HepG2 (cell line): ENCODE data around the gene MAP3K4. TPM values are rescaled to one million over a fixed set of nuclear protein-coding genes. Genes with fewer than 3 reads are reported as not detected.

Experiments used
- ATAC-seq: fragments of 200-7000 bp; cut with Tn5 transposase; 3 replicates; pipeline ENCODE4 v1.9.1; 2020; ENCODE audit warnings: mild to moderate bottlenecking, moderate library complexity
- BruUV-seq: library from RNA; stranded (reverse); fragments of 400-500 nt; replicated peaks from 2 replicates; lab custom pipeline; 2021; lab: Mats Ljungman, UMichigan
- CTCF ChIA-PET: fragments of 300-600 bp; formaldehyde crosslinking; extraction: SDS; loops from one replicate; lab custom pipeline; 2021; ENCODE audit warnings: low total read pairs, inconsistent platforms, low intra/inter-chr PET ratio; lab: Yijun Ruan, JAX
- POLR2A ChIA-PET: fragments of 350-600 bp; sonication (Branson Sonifier 250); formaldehyde crosslinking; loops from one replicate; lab custom pipeline; 2020; ENCODE audit warnings: antibody characterized with exemption, inconsistent platforms; lab: Yijun Ruan, JAX
- DNase-seq: peaks from one replicate; pipeline ENCODE4 v3.0.0-alpha.2; 2015; ENCODE audit warnings: low spot score
- FAIRE-seq: peaks from 3 replicates; lab custom pipeline; 2011; peaks lifted over from hg19 to GRCh38; lab: Jason Lieb, UNC
- H2AFZ ChIP-seq: one replicate; pipeline ENCODE4 v1.6.1; 2011; ENCODE audit warnings: low read length, inconsistent platforms
- H3K27ac ChIP-seq: fragments of 300-600 bp; 3 replicates; pipeline ENCODE4 v1.8.0; 2011; ENCODE audit warnings: mixed run types, mild to moderate bottlenecking, mixed read lengths, low read length, inconsistent platforms; ENCODE audit not compliant: insufficient read depth; ENCODE audit errors: extremely low read length
- H3K27me3 ChIP-seq, 2 experiments: fragments of 200-600 bp in 1 of 2; 2 replicates in 1 of 2; 3 replicates in 1 of 2; pipeline versions ENCODE4 v1.6.0 to v1.8.0; 2011; ENCODE audit warnings: low read length in 2 of 2, mild to moderate bottlenecking in 2 of 2, moderate library complexity in 2 of 2, inconsistent platforms in 1 of 2; ENCODE audit not compliant: insufficient read depth in 2 of 2, control insufficient read depth in 1 of 2
- H3K36me3 ChIP-seq, 2 experiments: fragments of 200-600 bp in 1 of 2; replicated peaks in 1 of 2; 2 replicates in 1 of 2; 3 replicates in 1 of 2; pipeline versions ENCODE4 v1.5.1 to v1.8.0; 2011; ENCODE audit warnings: low read length in 2 of 2, inconsistent platforms in 1 of 2; ENCODE audit not compliant: insufficient read depth in 2 of 2, control insufficient read depth in 1 of 2
- H3K4me1 ChIP-seq: 2 replicates; pipeline ENCODE4 v1.5.1; 2012; ENCODE audit warnings: low read length, inconsistent platforms; ENCODE audit not compliant: insufficient read depth
- H3K4me2 ChIP-seq: 2 replicates; pipeline ENCODE4 v1.6.0; 2011; ENCODE audit warnings: low read depth, low read length, inconsistent platforms
- H3K4me3 ChIP-seq, 3 experiments: fragments of 200-600 bp in 1 of 3; sonication (generic), shearing (Covaris generic) in 1 of 3; replicated peaks in 1 of 3; 2 replicates each; pipeline ENCODE4 v1.5.1; 2011 to 2016; ENCODE audit warnings: low read length in 3 of 3, inconsistent platforms in 2 of 3, low read depth in 2 of 3, mild to moderate bottlenecking in 2 of 3, control low read depth in 1 of 3, mixed read lengths in 1 of 3; ENCODE audit not compliant: insufficient read depth in 1 of 3
- H3K79me2 ChIP-seq: one replicate; pipeline ENCODE4 v1.6.1; 2011; ENCODE audit warnings: low read length, inconsistent platforms; ENCODE audit not compliant: insufficient read depth
- H3K9ac ChIP-seq: 2 replicates; pipeline ENCODE4 v1.6.0; 2011; ENCODE audit warnings: mild to moderate bottlenecking, low read depth, low read length, inconsistent platforms; ENCODE audit not compliant: insufficient read depth
- H3K9me3 ChIP-seq: 2 replicates; pipeline ENCODE4 v1.5.1; 2012; ENCODE audit warnings: mild to moderate bottlenecking, low read length
- H4K20me1 ChIP-seq: 2 replicates; pipeline ENCODE4 v1.6.0; 2011; ENCODE audit warnings: inconsistent platforms, mild to moderate bottlenecking, low read length, moderate library complexity; ENCODE audit not compliant: insufficient read depth
- AHR ChIP-seq: IDR thresholded peaks from 2 replicates; pipeline ENCODE4 v1.6.1; 2018; ENCODE audit warnings: missing genetic modification reagents, missing compliant biosample characterization
- FOXC1 ChIP-seq: sonication (generic); formaldehyde crosslinking; IDR thresholded peaks from 2 replicates; pipeline ENCODE4 v1.8.0; 2022; ENCODE audit warnings: mild to moderate bottlenecking, missing genetic modification reagents, borderline replicate concordance
- HOXD1 ChIP-seq: sonication (generic); formaldehyde crosslinking; IDR thresholded peaks from 2 replicates; pipeline ENCODE4 v1.5.0; 2020; ENCODE audit warnings: missing genetic modification reagents
- MAF1 ChIP-seq: sonication (generic); formaldehyde crosslinking; IDR thresholded peaks from 2 replicates; pipeline ENCODE4 v1.5.0; 2020; ENCODE audit warnings: missing genetic modification reagents, borderline replicate concordance
- MTA1 ChIP-seq: sonication (generic); formaldehyde crosslinking; IDR thresholded peaks from 2 replicates; pipeline ENCODE4 v1.4.0; 2020; ENCODE audit warnings: missing genetic modification reagents, mild to moderate bottlenecking, borderline replicate concordance
- NCOA1 ChIP-seq: sonication (generic); formaldehyde crosslinking; IDR thresholded peaks from 2 replicates; pipeline ENCODE4 v1.9.0; 2021; ENCODE audit warnings: missing genetic modification reagents
- NONO ChIP-seq, 2 experiments: fragments of 450-650 bp in 1 of 2; sonication (generic) in 1 of 2; formaldehyde crosslinking in 1 of 2; IDR thresholded peaks in 1 of 2; conservative IDR thresholded peaks in 1 of 2; 2 replicates each; pipeline versions ENCODE4 v1.6.1 to v1.8.0; 2017 to 2022; ENCODE audit warnings: mild to moderate bottlenecking in 1 of 2, missing genetic modification reagents in 1 of 2, moderate library complexity in 1 of 2
- ZNF383 ChIP-seq: sonication (generic); formaldehyde crosslinking; IDR thresholded peaks from 2 replicates; pipeline ENCODE4 v1.4.0; 2020; ENCODE audit warnings: missing genetic modification reagents, mild to moderate bottlenecking, borderline replicate concordance
- WGBS: methylation state at CpG from one replicate; pipeline ENCODE4 v1.1.6; 2017; ENCODE audit warnings: low lambda C conversion rate; 5-methylcytosine and 5-hydroxymethylcytosine counted together
- in situ Hi-C: cut with HindIII; loops from 2 replicates; pipeline ENCODE4 v1.10.0; 2017; ENCODE audit warnings: low pct_unique_long_range_greater_than_20kb; ENCODE audit not compliant: extremely low pct_ligation_motif_present
- intact Hi-C: fragments of 100-400 bp; cut with micrococcal nuclease; formaldehyde crosslinking; loops from one replicate; pipeline ENCODE4 v1.10.0; 2022; ENCODE audit not compliant: unreplicated experiment
- polyA plus RNA-seq, 8 experiments: library from polyadenylated mRNA; depleted of rRNA in 3 of 8; stranded (reverse) in 7 of 8; unstranded in 1 of 8; fragments of >200 nt; fragmentation: Illumina TruSeq in 4 of 8; extraction: Trizol in 4 of 8; gene quantifications; 2 replicates each; pipeline versions ENCODE4 v1.2.1 to v1.2.3, GENCODE V29; 2011 to 2016; ENCODE audit warnings: low read depth in 4 of 8, missing spikeins in 1 of 8, mixed read lengths in 1 of 8; ENCODE audit not compliant: insufficient read depth in 1 of 8
- total RNA-seq, 5 experiments: library from RNA; depleted of rRNA; stranded (reverse); fragments of >200 nt; fragmentation: Illumina TruSeq; extraction: Trizol; gene quantifications; 2 replicates each; pipeline ENCODE4 v1.2.3, GENCODE V29; 2016; ENCODE audit warnings: low read depth in 1 of 5
- TF ChIP-seq, protein P1 (sequence below): sonication (generic); formaldehyde crosslinking; IDR thresholded peaks from 2 replicates; pipeline ENCODE4 v1.5.0; 2020; ENCODE audit warnings: missing genetic modification reagents, mild to moderate bottlenecking, borderline replicate concordance
- TF ChIP-seq, protein P2 (sequence below): IDR thresholded peaks from 2 replicates; pipeline ENCODE4 v1.6.1; 2016; ENCODE audit warnings: mild to moderate bottlenecking
- TF ChIP-seq, protein P3 (sequence below): sonication (generic); formaldehyde crosslinking; IDR thresholded peaks from 2 replicates; pipeline ENCODE4 v1.4.0; 2020; ENCODE audit warnings: missing genetic modification reagents; ENCODE audit errors: not compliant biosample characterization
- TF ChIP-seq, protein P4 (sequence below): sonication (generic); formaldehyde crosslinking; IDR thresholded peaks from 2 replicates; pipeline ENCODE4 v1.4.0; 2020; ENCODE audit warnings: missing genetic modification reagents, borderline replicate concordance

The MAP3K4 gene
- total and polyA plus RNA-seq, 2 of the 13 experiments (the other 11 are each of a cell fraction or from before 2014, with no cell fraction given), result 12.9 to 33.6 TPM

DNA sequence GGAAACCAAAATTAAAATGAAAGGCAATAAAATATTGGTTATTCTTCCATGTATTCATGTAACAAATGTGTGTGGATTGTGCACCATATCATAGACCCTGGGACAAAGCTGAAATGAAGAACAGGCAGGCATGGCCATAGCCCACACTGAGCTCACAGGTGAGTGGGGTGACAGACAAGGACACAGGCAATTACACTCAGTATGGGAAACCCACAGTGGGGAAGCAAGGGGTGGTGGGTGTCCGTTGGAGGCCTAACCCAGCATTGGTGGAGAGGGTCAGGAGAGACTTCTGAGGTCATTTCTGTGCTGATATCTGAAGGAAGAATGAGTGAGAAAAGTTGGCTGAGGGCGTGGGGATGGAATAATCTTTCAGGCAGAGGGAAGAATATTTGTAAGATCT lies 47.6 kb upstream of the MAP3K4 start:
- H3K27ac ChIP-seq, result no peak overlapping the region
- H3K9ac ChIP-seq, result no peak overlapping the region
- FAIRE-seq (no peak), DNase-seq (no peak), ATAC-seq (no peak)
- H4K20me1 ChIP-seq, result no peaks in the 10 kb centered on the region
- H3K36me3 ChIP-seq, result no peaks in the 10 kb centered on the region
- POLR2A ChIA-PET, result no interaction called here
- in situ Hi-C loops (no loop called here), intact Hi-C loops (no loop called here)
- 5% methylated on average over 2 of the region's 2 CpGs for WGBS
- peaks cover 0 to 3% of the 10 kb centered on the region in 2 experiments; a peak in 3 of 5 replicates for H3K27me3 ChIP-seq
- H3K9me3 ChIP-seq, result no peaks in the 10 kb centered on the region
- H2AFZ ChIP-seq, result no peak overlapping the region
- no peak overlapping the region for H3K4me3 ChIP-seq
- H3K4me2 ChIP-seq, result no peak overlapping the region
- BruUV-seq, result no TSS peak
- TF ChIP-seq, protein P1, sequence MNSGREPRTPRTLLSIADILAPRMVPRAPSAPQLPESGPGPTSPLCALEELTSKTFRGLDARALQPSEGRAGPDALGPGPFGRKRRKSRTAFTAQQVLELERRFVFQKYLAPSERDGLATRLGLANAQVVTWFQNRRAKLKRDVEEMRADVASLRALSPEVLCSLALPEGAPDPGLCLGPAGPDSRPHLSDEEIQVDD (CRISPR knock-in tag), result no peak
- no peak for TF ChIP-seq MTA1 (CRISPR knock-in tag)
- no peak for TF ChIP-seq HOXD1
- TF ChIP-seq, protein P2, sequence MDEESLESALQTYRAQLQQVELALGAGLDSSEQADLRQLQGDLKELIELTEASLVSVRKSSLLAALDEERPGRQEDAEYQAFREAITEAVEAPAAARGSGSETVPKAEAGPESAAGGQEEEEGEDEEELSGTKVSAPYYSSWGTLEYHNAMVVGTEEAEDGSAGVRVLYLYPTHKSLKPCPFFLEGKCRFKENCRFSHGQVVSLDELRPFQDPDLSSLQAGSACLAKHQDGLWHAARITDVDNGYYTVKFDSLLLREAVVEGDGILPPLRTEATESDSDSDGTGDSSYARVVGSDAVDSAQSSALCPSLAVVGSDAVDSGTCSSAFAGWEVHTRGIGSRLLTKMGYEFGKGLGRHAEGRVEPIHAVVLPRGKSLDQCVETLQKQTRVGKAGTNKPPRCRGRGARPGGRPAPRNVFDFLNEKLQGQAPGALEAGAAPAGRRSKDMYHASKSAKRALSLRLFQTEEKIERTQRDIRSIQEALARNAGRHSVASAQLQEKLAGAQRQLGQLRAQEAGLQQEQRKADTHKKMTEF, result no peak
- no peak for TF ChIP-seq MAF1 (CRISPR knock-in tag)
- TF ChIP-seq FOXC1, result no peak
- no peak for TF ChIP-seq ZNF383 (CRISPR knock-in tag)
- TF ChIP-seq, protein P3, sequence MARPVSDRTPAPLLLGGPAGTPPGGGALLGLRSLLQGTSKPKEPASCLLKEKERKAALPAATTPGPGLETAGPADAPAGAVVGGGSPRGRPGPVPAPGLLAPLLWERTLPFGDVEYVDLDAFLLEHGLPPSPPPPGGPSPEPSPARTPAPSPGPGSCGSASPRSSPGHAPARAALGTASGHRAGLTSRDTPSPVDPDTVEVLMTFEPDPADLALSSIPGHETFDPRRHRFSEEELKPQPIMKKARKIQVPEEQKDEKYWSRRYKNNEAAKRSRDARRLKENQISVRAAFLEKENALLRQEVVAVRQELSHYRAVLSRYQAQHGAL, result no peak
- TF ChIP-seq NCOA1 (CRISPR knock-in tag), result no peak
- no peak for TF ChIP-seq NONO (IDR thresholded peaks at IDR 0.05)
- TF ChIP-seq NONO (CRISPR knock-in tag; conservative IDR thresholded peaks at IDR 0.05), result no peak
- no peak for TF ChIP-seq AHR (CRISPR knock-in tag)
- TF ChIP-seq, protein P4, sequence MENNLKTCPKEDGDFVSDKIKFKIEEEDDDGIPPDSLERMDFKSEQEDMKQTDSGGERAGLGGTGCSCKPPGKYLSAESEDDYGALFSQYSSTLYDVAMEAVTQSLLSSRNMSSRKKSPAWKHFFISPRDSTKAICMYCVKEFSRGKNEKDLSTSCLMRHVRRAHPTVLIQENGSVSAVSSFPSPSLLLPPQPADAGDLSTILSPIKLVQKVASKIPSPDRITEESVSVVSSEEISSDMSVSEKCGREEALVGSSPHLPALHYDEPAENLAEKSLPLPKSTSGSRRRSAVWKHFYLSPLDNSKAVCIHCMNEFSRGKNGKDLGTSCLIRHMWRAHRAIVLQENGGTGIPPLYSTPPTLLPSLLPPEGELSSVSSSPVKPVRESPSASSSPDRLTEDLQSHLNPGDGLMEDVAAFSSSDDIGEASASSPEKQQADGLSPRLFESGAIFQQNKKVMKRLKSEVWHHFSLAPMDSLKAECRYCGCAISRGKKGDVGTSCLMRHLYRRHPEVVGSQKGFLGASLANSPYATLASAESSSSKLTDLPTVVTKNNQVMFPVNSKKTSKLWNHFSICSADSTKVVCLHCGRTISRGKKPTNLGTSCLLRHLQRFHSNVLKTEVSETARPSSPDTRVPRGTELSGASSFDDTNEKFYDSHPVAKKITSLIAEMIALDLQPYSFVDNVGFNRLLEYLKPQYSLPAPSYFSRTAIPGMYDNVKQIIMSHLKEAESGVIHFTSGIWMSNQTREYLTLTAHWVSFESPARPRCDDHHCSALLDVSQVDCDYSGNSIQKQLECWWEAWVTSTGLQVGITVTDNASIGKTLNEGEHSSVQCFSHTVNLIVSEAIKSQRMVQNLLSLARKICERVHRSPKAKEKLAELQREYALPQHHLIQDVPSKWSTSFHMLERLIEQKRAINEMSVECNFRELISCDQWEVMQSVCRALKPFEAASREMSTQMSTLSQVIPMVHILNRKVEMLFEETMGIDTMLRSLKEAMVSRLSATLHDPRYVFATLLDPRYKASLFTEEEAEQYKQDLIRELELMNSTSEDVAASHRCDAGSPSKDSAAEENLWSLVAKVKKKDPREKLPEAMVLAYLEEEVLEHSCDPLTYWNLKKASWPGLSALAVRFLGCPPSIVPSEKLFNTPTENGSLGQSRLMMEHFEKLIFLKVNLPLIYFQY (CRISPR knock-in tag), result no peak
- CTCF ChIA-PET, result no interaction called here
- H3K4me1 ChIP-seq, result no peaks in the 10 kb centered on the region
- H3K79me2 ChIP-seq, result no peaks in the 10 kb centered on the region
